Cerebellar cortex (tissue), 1 donor: Measurements from ENCODE around the gene MTHFD2.

Experiments
- DNase-seq: peaks from one replicate; pipeline ENCODE4 v3.0.0-alpha.2; 2015; ENCODE audit warnings: low spot score

The MTHFD2 gene

GRCh38 chr2:74267068-74267467 lies 68.7 kb downstream of the MTHFD2 start:
- peak; percentile 19 for DNase-seq
